ENCODE results near the gene HYPK.
A peak's percentile ranks its signal among the peaks of the same experiment; 100 is the strongest.
"Not testable (repeated sequence)": the region's sequence is repeated elsewhere in the genome, so short reads cannot be mapped to it uniquely, and the experiment has no call there.

The HYPK gene

DNA sequence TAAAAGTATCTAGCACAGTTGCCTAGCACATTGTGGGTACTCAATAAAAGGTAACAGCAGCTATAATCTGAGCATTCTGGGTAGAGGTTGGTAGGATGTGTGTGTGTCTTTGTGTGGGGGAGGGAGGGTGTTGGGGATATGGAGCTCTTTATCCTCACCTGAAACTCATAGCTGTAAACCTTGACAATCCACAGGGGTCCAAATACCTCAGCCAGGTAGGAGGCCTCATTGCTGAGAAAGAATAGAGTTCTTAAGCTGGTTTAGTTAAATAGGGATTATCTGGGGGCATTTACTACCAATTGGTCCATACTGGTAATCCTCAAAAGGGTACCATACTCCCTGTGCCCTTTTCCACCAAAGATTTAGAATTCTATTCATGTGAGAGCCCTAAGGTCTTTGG, 4.4 kb upstream of the HYPK start:
- DNase-seq (ENCODE audit: low read depth): no peak

DNA sequence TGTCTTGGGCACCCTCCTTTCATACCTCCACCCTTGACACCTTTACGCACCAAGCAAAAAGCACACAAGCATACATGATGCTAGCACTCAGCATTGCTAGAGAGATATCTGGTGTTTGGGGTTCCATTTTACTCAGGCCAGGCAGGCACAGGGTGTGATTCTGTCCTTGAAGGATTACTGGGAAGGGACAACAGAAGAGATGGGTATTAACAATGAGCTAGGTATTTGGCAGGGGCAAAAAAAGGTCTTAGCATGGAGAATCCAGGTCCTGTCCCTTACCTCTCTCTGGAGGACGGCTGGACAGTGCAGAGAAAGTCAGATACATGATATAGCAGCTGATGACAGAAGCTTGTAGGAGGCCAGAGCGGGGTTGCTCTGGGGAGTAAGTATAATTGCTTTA, 3.8 kb upstream of the HYPK start:
- DNase-seq (ENCODE audit: low read depth): no peak

DNA sequence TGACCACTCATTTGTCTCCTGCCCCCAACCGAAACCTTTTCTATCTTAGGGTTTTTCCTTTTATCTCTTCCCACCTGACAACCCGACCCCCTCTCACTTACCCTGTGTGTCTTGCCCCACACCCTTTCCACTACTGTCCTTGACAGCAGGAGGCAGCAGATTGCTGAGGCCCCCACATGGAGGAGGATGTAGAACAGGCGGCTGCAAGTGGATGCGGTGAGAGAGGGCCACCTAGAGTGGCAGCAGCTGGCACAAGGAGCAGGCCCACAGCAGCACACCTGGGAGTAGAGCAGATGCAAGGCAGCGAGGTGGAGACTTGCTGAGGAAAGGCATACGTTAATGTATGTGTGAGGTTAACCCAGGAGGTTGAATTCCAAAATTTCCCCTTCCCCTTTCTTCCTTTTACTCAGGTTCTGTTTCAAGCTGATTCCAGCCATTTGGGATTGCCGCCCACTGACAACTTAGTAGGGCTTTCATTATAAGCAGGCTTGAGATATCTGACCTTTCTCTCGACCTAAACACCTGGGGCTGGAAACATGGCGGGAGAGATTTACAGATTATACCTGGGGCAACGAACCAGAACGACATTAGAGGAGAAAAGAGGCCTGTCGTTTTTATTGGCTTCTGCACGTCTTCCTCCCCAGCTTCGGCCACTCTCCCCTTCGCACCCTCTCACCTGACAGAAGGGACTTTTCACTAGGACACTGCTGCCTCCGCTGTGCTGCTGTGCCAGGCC, 1.0 kb upstream of the HYPK start:
- no peak for DNase-seq (ENCODE audit: low read depth)

DNA sequence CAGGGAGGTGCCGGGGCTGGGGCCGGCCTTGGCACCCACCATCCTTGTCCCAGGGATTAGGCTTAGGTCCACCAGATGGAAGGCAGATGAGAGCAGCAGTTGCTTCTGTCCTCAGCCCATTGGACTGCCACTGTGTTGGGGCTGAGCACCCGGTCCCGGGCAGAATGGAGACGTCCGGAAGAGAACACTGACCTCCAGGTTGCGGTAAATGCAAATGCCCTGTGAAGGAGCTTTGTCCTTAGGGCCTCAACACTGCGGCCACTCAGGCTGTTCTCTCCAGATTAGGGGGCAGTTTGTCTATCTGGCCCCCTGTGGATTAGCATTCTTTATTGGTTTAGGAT, 484 bp upstream of the HYPK start, which contains the start of gene SERINC4:
Gene SERINC4 (minus strand): TSS at position 276 of the 341 bp plus-strand sequence. CDS start 234 bp downstream, at position 42.
- DNase-seq (ENCODE audit: low read depth): no peak

DNA sequence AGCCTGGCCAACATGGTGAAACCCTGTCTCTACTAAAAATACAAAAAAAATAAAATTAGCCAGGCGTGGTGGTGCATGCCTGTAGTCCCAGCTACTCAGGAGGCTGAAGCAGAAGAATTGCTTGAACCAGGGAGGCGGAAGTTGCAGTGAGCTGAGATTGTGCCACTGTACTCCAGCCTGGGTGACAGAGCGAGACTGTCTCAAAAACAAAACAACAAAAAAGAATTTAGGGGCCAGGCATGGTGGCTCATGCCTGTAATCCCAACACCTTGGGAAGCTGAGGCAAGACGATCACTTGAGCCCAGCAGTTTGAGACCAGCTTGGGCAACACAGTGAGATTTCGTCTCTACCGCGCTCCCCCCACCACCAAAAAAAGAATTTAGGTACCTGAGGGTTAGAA, 2.3 kb downstream of the HYPK start:
- not testable (repeated sequence) for DNase-seq (ENCODE audit: low read depth)

DNA sequence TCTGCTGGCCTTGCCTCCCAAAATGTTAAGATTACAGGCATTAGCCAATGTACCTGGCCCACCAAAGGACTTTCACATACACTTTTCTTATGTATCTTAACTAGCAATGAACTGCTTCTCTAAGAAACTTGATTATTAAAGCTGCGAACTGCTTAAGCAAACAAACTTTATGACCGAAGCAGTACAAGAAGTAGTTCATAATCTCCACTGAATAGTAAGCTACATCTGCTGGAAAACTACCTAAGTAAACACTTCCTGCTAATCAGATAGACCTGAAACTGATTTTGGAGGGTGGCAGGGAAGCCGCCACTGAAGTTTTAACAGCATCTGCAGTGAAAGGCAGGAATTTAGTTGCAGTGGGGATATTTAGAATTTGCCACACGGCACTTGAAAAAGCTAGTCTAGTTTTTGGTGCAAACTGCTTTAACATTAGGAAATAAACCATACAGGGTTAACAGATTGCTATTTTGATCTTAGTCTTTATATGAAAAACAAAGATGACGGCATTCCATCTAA, 8.1 kb downstream of the HYPK start:
- DNase-seq (ENCODE audit: low read depth): no peak

DNA sequence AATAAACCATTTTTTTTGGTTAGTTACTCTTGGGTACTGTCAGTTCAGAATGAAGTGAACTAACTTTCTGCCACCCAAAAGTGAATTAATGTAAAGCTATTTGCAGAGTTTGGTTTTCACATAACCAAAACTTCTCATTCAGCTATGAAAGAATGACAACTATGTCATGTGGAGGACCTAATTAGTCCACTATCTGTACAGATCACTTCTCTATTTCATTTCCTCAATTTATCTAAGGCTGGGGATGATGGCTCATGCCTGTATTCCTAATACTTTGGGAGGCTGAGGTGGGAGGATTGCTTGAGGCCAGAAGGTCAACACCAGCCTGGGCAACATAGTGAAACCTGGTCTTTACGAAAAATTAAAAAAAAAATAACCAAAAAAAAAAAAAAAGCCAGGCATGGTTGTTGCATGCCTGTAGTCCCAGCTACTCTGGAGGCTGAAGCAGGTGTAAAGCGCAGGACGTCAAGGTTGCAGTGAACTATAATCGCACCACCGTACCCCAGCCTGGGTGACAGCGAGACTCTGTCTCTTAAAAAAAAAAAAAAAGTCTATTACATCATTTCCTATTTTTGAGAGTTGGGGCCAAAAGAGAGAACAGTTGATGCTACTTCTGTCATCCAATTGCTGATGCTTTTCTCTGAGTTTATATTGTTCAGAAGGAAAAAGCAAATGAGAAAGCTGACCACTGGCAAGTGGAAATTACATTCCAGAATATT, 8.7 kb downstream of the HYPK start:
- no peak for DNase-seq (ENCODE audit: low read depth)

DNA sequence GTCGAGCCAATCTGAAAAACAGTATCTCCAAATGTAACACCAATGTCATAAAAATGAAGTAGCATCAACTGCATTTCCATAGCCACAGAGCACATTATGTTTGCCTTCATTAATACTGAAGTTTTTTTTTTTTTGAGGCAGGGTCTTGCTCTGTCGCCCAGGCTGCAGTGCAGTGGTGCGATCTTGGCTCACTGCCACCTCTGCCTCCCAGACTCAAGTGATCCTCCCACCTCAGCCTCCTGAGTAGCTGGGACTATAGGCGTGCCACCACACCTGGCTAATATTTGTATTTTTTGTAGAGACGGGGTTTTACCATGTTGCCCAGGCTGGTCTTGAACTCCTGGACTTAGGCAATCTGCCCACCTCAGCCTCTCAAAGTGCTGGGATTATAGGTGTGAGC, 14.7 kb downstream of the HYPK start:
- DNase-seq (ENCODE audit: low read depth): not testable (repeated sequence)

DNA sequence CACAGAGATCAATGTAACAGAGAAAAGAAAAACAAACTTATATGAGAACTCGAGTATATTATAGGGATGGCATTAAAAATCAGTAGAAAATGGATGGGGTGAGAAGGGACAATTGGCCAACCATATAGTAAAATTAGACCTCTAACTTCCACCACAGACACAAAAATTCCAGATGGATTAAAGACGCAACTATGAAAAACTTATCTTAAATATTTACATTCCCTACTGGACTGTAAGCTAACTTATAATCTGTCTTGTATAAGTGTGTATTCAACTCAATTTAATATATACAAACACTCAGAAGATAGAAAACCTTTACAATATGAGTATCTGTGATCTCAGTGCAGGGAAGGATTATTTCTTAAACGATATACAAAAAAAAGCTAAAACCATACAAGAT, 21.1 kb downstream of the HYPK start:
- no peak for DNase-seq (ENCODE audit: low read depth)

DNA sequence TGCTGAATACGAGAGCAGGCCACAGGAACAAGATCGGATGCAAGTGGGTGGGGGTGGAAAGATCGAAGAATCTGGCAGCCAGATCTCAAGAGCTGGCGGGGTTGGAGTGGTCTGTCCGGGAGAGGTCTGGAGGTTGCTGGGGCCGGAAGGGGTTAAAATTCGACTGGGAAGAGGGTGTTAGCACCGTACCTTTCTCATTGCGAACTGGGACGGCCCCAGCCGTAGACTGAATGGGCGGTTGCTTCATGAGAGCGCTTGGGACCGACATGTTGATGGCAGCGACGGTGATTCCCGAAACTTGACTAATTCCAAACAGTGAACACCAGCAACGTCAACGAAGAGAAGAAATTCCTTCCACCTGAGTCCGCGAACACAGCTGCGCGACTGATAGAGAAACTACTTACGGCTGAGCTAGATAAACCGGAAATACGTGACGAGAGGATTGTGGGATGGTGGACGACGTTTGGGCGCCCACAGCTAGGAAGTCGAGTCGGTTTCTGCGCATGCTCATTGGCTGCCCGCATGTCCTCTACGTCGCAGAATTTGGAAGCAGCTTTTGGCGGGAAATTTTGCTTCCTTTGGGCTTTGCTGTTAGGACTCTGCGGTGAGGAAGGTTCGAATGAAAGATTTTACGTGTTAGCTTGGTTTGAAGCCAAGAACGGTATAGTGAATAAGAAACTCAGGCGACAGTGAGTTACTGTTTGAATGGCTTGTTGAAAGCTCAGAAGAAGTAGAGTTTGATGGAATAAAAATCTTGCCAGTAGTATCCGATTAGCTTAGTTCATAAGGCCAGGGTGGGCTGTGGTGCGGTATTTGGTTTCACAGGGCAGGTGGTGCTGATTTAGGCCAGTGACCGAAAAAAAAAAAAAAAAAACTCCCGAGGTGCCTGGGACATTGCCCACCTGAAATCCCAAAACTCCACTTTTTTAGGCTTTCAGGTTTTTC, 24.2 kb downstream of the HYPK start, which contains the start of gene MFAP1:
Gene MFAP1 (minus strand): TSS at position 389 of the 945 bp plus-strand sequence. CDS start 121 bp downstream, at position 268.
- peak; percentile 88 for DNase-seq (ENCODE audit: low read depth)

DNA sequence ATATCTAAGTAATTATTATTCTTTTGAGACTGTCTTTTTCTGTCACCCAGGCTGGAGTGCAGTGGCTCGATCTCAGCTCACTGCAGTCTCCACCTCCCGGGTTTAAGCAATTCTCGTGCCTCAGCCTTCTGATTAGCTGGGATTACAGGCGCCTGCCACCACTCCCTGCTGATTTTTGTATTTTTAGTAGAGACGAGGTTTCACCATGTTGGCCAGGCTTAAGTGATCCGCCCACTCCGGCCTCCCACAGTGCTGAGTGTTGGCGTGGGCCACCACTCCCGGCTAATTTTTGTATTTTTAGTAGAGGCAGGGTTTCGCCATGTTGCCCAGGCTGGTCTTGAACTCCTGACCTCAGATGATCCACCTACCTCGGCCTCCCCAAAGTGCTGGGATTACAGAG, 24.9 kb downstream of the HYPK start:
- DNase-seq (ENCODE audit: low read depth): not testable (repeated sequence)

DNA sequence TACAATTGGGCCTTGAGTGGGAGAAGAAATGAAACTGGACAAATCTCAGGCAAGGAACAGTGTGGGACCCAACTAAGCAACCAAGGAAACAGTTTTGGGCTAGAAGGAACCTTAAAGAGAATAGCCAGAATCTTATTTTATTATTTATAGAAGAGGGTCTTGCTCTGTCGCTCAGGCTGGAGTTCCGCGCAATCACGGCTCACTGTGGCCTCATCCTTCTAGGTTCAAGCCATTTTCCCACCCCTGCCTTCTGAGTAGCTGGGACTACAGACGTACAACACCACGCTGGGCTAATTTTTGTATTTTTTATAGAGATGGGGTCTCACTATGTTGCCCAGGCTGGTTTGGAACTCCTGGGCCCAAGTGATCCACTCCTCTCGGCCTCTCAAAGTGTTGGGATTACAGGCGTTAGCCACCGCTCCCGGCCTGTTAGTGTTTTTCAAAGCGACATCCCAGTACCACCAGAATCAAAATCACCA, 25.7 kb downstream of the HYPK start:
- DNase-seq (ENCODE audit: low read depth): no peak

DNA sequence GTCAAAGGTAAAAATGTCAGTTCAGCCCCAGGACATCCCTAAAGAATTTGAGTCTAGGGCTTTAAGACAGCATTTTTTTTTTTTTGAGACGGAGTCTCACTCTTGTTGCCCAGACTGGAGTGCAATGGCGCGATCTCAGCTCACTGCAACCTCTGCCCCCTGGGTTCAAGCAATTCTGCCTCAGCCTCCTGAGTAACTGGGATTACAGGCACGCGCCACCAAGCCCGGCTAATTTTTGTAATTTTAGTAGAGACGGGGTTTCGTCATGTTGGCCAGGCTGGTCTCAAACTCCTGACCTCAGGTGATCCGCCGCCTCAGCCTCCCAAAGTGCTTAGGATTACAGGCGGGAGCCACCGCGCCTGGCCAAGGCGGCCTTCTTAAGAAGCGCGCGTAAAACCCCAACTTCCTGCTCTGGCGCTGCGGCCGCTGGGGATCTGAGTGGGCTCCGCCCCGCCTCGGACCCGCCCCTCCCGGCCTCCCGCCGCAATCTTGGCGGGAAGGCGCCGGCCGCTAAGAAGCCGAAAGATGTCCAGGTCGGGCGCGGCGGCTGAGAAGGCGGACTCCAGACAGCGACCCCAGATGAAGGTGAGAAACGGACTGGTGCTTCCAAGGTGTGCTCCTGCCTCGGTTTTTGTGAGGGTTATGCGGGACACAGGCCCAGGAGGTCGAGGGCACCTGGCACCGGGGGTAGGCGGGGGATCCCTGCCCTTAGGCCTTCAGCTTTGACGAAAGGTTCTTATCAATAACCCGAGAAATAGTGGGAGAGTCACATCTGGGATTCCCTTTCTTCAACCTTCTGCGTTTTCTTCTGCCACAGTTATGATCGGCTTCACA, 26.3 kb downstream of the HYPK start, which contains the start of gene WDR76:
Gene WDR76 (plus strand): TSS at position 495 of the 834 bp plus-strand sequence. CDS start 31 bp downstream, at position 526.
- DNase-seq (ENCODE audit: low read depth): peak; percentile 75

DNA sequence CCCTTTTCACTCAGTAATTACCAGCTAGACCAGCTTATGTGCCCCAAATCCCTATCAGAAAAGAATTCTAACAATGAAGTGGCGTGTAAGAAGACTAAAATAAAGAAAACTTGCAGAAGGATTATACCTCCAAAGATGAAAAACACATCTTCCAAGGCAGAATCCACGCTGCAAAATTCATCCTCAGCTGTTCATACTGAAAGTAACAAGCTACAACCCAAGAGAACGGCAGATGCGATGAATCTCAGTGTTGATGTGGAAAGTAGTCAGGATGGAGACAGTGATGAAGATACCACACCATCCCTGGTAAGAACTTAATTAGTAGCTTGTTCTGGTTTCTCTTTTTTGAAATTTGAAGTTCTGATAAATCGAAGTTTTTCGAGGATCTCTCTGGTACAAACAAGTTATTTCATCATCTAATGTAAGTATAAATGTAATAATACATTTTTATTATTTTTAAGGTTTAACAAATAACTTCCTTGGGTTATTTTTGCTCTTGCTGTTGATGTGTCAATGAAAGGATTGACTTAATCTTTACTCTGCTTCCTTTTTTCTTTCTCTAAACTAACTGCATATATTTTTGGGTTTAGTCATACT, 27.8 kb downstream of the HYPK start:
- peak; percentile 26 for DNase-seq (ENCODE audit: low read depth)

DNA sequence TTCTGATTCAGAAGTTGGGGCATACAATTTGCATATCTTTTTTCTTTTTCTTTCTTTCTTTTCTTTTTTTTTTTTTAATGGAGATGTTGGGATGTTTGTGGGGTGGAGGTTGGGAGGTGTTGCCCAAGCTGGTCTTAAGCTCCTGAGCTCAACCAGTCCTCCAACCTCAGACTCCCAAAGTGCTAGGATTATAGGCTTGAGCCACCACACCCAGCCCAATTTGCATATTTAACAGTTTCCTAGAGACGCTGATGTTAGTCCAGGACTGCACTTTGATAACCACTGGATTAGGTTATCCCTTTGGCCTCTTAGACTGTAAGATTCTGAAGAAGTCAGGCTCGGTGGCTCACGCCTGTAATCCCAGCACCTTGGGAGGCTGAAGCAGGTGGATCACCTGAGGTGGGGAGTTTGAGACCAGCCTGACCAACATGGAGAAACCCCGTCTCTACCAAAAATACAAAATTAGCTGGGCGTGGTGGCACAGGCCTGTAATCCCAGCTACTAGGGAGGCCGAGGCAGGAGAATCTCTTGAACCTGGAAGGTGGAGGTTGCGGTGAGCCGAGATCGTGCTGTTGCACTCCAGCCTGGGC, 29.6 kb downstream of the HYPK start:
- not testable (repeated sequence) for DNase-seq (ENCODE audit: low read depth)

DNA sequence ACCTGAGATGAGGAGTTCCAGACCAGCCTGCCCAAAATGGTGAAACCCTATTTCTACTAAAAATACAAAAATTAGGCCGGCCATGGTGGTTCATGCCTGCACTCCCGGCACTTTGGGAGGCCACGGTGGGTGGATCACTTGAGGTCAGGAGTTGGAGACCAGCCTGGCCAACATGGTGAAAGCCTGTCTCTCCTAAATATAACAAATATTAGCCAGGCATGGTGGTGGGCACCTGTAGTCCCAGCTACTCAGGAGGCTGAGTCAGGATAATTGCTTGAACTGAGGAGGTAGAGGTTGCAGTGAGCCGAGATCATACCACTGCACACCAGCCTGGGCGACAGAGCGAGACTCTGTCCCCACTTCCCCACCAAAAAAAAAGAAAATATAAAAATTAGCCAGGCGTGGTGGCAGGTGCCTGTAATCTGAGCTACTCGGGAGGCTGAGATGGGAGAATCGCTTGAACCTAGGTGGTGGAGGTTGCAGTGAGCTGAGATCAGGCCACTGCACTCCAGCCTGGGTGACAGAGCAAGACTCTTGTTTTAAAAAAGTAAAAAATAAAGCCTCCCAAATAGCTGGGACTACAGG, 30.4 kb downstream of the HYPK start:
- DNase-seq (ENCODE audit: low read depth): not testable (repeated sequence)

DNA sequence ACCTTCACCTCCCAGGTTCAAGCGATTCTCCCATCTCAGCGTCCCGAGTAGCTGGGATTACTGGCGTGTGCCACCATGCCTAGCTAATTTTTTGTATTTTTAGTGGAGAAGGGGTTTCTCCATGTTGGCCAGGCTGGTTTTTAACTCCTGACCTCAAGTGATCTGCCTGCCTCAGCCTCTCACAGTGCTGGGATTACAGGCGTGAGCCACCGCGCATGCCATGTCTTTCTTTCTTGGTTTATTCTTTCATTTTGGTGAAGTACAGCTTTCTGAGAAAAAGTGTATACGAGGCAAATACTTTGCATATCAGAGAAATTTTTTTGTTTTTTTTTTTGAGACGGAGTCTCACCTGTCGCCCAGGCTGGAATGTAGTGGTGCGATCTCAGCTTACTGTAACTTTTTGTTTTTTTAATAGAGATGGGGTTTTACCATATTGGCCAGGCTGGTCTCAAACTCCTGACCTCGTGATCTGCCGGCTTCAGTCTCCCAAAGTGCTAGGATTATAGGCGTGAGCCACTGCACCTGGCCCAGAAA, 31.2 kb downstream of the HYPK start:
- not testable (repeated sequence) for DNase-seq (ENCODE audit: low read depth)

DNA sequence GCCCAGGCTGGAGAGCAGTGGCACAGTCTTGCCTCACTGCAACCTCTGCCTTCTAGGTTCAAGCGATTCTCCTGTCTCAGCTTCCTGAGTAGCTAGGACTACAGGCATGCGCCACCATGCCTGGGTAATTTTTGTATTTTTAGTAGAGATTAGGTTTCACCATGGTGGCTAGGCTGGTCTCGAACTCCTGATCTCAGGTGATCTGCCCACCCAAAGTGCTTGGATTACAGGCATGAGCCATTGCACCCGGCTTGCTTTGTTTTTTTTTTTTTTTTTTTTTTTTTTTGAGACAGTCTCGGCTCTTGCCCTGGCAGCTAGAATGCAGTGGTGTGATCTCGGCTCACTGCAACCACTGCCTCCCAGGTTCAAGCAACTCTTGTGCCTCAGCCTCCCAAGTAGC, 32.1 kb downstream of the HYPK start:
- DNase-seq (ENCODE audit: low read depth): not testable (repeated sequence)

DNA sequence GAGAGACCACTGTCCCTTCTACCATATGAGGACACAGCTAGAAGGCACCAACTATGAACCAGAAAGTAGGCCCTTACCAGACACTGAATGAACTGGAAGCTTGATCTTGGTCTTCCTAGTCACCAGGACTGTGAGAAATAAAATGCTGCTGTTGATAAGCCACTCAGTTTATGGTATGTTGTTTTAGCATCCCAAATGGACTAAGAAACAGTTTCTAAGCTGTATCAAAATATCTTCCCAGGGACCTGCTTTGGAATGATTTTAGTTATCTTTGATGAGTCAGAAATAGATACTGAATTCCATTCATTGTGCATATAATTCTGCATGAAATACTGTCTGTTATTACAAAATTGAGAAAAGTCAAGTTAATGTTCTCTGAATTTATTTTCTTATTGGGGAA, 45.0 kb downstream of the HYPK start:
- no peak for DNase-seq (ENCODE audit: low read depth)

All from activated T-cell treated with anti-CD3 and anti-CD28 coated beads for 24 hours (primary cell).